ENCODE measurements around the gene TMEM203.

TMEM203 gene

DNA sequence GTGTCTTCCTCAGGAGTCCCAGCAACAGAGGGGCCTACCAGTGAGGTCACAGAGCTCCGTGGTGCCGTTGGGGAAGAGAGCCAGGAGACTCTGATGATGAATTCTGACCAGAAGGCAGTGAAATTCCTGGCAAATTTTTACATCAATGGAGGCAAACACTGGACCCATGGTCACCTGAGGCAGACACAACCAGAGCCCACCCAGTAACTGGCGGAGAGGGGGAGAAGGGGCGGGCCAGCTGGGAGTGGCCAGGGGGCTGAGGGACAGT lies 45.7 kb upstream of the TMEM203 start, which contains the start of gene STPG3:
STPG3 (plus strand) TSS at position 93 of the 268 bp plus-strand sequence; CDS start at position 94, 1 bp downstream.
- no peak for DNase-seq (ENCODE audit: low spot score)
- Histone ChIP-seq H3K4me3 (no peak within 1 kb of the TSS), H3K27ac (no peak within 1 kb of the TSS)
- TF ChIP-seq, protein P1, sequence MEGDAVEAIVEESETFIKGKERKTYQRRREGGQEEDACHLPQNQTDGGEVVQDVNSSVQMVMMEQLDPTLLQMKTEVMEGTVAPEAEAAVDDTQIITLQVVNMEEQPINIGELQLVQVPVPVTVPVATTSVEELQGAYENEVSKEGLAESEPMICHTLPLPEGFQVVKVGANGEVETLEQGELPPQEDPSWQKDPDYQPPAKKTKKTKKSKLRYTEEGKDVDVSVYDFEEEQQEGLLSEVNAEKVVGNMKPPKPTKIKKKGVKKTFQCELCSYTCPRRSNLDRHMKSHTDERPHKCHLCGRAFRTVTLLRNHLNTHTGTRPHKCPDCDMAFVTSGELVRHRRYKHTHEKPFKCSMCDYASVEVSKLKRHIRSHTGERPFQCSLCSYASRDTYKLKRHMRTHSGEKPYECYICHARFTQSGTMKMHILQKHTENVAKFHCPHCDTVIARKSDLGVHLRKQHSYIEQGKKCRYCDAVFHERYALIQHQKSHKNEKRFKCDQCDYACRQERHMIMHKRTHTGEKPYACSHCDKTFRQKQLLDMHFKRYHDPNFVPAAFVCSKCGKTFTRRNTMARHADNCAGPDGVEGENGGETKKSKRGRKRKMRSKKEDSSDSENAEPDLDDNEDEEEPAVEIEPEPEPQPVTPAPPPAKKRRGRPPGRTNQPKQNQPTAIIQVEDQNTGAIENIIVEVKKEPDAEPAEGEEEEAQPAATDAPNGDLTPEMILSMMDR (IDR thresholded peaks at IDR 0.05) = no peak

DNA sequence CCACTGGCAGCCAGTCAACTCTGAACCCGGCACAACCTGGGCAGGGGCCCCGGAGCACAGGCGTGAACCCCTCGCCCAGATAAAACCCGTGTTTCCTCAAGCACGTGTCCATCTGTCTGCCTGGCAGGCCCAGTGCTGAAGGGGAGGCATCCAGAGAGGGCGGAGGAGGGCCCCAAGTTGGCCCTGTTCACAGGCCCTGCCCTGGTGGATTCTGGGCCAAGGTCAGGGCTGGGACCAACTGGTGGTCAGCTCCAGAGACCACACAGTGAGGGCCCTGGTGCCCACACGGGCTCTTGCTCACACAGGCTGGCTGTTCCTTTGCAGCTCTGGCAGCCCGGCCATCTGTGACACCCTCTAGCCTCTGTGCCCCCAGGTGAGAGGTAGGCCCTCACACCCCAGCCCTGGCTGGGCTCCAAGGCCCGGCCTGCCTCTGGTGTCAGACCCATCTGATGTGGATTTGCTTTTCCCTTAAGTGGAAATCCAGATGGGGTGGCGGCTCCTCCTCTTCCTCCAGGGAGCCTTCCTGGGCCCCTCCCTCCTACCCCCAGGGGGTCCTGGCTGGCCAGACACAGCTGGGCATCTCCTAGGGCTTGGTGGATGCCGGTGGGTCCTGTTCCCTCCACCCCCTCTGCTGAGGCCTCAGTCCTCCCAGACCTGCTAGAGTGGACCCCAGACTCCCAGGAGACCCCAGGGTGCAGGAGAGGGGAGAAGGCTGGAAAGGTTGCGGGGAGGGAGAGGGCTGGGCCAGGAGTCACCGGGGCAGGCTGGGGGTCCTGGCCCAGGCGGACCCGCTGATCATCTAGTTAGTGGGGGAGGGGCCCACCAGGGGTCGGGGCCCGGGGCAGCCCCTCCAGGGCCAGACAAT lies 45.1 kb upstream of the TMEM203 start:
- Histone ChIP-seq H3K27ac (no peak overlapping the region), H3K4me3 (no peak overlapping the region)
- no peak for DNase-seq (ENCODE audit: low spot score)
- TF ChIP-seq, protein P1 (IDR thresholded peaks at IDR 0.05) = no peak

DNA sequence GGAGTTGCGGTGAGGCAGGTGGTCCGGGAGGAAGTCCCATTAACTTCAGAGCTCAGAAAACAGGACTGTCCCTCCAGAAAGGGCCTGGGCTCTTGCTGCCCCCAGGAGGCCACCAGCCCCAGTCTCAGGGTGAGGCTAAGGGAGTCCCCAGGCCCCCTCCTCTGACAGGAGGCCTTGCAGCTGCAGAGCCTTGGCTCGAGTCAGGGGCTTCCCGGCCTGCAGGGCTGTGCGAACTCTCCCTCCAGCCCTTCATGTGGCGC lies 42.4 kb upstream of the TMEM203 start:
- TF ChIP-seq, protein P1 (IDR thresholded peaks at IDR 0.05) = no peak
- H3K4me3 ChIP-seq = no peak overlapping the region
- no peak overlapping the region for H3K27ac ChIP-seq
- no peak for DNase-seq (ENCODE audit: low spot score)

DNA sequence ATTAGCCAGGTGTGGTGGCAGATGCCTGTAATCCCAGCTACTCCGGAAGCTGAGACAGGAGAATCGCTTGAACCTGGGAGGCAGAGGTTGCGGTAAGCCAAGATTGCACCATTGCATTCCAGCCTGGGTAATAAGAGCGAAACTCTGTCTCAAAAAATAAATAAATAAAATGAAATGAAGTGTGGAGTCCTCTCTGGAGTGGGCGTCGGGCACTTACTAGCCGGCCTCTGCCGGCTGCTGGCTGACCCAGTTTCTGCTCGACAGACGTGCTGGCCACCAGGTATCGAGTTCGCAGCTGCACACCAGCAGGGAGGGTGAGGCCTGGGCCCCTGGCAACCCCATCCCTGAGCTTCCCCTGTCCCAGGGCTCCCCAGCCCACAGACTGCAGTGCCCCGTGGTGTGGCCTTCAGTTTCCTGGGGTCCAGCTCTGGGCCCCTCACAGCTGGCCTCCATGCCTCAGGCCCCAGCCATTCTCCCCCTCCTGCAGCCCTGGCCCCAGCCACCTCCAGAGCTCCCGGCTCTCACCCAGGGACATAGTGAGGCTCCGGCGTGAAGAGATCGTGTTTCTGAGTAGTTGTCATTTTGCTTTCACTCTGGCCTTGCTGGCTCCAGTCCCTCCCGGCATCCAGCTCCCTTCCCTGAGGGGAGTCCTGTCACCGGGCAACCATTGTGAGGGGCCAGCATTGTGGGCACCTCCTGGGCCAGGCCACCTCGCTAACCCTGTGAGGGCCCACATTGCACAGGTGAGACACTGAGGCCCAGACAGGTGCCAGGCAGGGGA lies 41.9 kb upstream of the TMEM203 start:
- no peak overlapping the region for H3K4me3 ChIP-seq
- H3K27ac ChIP-seq = no peak overlapping the region
- TF ChIP-seq, protein P1 (IDR thresholded peaks at IDR 0.05) = no peak
- DNase-seq (ENCODE audit: low spot score) = no peak

DNA sequence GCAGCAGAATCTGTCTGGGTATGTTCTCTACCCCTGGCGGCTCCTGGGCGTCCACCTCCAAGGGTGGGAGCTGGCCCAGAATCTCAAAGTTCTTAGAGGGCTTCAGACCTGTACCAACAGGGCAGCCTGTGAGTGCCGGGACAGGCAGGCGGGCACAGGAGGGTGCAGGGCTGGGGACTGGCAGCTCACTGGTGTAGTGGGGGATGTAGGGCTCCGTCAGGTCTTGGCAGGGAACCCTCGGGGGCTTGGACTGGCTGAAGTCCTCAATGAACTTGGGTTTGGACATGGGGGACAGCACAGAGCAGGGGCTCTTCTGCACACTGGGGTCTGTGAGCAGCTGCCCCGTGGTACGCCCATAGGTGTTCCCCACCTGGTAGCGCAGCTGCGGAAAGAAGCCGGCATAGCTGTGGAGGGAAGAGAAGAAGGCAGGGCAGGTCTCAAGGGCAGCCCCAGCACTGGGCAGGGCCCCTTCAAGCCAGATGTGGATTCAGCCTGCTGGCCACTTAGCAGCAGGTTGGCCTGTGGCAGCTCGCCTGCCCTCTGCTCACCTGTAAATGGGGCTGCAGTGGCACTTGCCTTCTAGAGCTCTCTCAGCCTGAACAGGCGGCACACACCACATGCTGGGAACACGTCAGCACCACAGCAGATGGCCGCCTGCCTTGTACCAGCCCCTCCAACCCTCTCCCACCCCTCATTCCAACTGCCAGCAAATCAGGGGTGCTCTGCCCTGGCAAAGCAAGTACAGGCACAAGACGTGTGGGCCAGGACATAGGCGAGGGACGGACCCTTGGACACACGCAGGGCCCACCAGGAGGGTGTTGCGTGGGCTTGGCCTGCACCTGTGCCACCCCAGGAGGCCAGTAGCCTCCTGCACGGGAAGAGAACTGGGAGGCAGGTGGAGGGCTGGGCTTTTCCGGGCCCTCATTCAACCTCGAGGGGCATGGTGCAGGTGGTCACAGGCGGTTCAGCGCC lies 40.3 kb upstream of the TMEM203 start:
- TF ChIP-seq, protein P1 (IDR thresholded peaks at IDR 0.05) = no peak
- Histone ChIP-seq H3K27ac (no peak overlapping the region), H3K4me3 (no peak overlapping the region)
- no peak for DNase-seq (ENCODE audit: low spot score)

GRCh38 chr9:137244486-137245449 lies 39.3 kb upstream of the TMEM203 start:
- TF ChIP-seq, protein P1 (IDR thresholded peaks at IDR 0.05) = no peak
- Histone ChIP-seq H3K27ac (no peak overlapping the region), H3K4me3 (no peak overlapping the region)
- DNase-seq (ENCODE audit: low spot score) = no peak

Measured in coronary artery (tissue), 2 donors.